ENCODE results near the gene ARSJ.

- TF ChIP-seq POLR2A (IDR thresholded peaks at IDR 0.05; ENCODE audit: low read length), result no peak
- TF ChIP-seq GATA1 (IDR thresholded peaks at IDR 0.05; ENCODE audit: low read depth, low read length), result no peak
These were observed 80.0 kb downstream of the ARSJ start for GRCh38 chr4:113899271-113900070.
